HCEC 1CT (cell line): ENCODE results near the gene MTHFSD.

Experiments used
- DNase-seq: peaks from one replicate; pipeline ENCODE4 v3.0.0-alpha.2; 2017

The MTHFSD gene

DNA sequence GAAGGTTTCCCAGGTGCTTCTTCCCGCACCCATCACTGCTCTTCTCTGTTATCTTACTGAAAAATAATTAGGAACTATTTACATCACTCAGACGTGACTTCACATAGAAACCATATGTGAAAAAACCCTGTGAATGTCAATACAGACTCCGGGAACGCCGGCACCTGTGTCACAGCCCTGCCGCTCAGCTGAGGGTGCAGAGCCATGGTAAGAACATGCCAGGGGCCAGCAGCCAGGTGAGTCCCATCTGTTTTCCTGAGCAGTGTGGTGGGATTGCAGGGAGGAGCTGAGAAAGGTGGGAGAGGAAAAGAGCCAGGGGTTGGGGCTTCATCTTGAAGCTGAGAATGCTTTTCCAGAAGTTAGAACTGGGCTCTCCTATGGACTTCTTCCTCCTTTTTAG lies 31.0 kb downstream of the MTHFSD start:
- no peak for DNase-seq

DNA sequence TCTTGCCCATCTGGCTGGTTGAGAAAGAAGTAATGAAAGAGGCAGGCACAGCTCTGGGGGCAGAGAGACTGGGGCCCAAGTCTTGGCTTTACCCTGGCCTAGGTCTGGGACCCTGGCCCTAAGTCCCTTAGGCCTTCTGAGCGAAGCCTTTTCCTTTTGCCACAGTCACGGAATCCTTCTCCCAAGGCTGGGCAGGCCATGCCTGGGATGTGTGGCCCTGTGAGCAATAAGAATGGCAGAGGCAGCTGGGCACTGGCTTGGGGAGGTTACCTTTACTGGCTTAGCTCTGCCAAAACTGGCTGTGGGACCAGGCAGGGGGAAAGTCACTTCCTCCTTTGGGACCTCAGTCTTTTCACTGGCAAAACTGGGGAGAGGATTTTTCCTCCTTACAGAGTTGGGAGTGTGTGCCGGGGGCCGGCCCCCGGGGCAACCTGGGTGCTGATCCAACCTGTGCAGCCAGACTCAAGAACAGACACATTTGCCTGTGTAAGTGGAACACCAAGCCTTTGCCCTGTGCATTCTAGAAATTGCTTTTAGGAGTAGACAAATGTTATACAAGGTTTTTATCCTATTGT lies 31.8 kb downstream of the MTHFSD start:
- no peak for DNase-seq

- no peak for DNase-seq
Observed at GRCh38 chr16:86522634-86523033, 32.4 kb downstream of the MTHFSD start.

GRCh38 chr16:86521236-86522197 lies 33.5 kb downstream of the MTHFSD start:
- DNase-seq = no peak

- DNase-seq = no peak
Observed at GRCh38 chr16:86520317-86521210, 34.5 kb downstream of the MTHFSD start.

DNA sequence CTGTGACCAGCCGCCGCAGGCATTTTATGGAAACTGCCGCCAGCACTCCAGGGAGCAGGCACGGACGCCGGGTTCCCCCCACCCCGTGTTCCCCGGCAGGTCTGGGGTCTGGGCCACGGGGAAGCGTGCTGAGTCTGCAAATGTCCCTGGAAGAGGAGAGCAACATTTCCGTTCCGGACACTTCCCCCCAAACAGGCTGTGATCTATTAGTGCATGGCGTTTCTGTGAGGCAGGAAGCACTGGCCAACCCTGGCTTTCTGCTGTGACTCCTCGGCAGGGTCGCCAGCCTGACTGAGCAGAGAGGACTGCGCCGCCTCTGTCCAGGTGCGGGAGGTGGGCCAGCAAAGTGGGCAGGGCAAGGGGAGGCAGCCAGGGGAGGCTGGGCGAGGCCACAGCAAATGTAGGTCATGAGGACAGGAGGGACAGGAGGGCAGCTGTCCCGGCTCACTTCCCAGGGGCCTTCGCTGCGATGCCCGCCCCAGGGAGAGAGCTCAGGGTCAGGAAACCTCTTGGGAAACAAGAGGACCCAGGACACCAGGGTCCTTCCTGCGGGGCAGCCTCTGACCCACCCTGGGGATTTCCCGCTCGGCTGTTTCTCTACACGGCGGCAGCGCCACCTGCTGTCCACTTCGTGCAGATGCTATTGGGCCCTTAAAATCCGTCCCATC lies 35.3 kb downstream of the MTHFSD start:
- peak; percentile 28 for DNase-seq

GRCh38 chr16:86519007-86519648 lies 35.9 kb downstream of the MTHFSD start:
- DNase-seq = no peak

- DNase-seq = peak; percentile 82
Observed at GRCh38 chr16:86517652-86518258, 37.3 kb downstream of the MTHFSD start.

GRCh38 chr16:86517033-86517432 lies 38.0 kb downstream of the MTHFSD start:
- DNase-seq = no peak

DNA sequence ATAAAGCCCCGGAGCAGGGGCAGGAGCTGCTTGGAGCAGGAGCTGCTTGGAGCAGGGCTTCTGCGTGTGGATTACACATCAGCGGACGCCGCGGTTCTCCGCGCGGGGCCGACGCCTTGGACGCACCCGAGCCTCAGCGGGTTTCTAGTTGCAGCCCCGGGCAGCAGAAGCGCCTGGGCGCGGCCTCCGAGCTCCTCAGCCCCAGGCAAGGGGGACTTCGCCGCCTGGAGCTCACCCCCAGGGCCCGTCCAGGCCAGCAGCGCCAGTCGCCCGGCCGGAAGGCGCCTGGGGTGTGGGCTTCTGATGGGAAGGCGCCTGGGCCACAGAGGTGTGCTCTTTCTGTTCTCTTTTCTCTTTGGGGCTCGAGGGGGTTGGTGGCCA lies 38.4 kb downstream of the MTHFSD start:
- DNase-seq = peak; percentile 53

DNA sequence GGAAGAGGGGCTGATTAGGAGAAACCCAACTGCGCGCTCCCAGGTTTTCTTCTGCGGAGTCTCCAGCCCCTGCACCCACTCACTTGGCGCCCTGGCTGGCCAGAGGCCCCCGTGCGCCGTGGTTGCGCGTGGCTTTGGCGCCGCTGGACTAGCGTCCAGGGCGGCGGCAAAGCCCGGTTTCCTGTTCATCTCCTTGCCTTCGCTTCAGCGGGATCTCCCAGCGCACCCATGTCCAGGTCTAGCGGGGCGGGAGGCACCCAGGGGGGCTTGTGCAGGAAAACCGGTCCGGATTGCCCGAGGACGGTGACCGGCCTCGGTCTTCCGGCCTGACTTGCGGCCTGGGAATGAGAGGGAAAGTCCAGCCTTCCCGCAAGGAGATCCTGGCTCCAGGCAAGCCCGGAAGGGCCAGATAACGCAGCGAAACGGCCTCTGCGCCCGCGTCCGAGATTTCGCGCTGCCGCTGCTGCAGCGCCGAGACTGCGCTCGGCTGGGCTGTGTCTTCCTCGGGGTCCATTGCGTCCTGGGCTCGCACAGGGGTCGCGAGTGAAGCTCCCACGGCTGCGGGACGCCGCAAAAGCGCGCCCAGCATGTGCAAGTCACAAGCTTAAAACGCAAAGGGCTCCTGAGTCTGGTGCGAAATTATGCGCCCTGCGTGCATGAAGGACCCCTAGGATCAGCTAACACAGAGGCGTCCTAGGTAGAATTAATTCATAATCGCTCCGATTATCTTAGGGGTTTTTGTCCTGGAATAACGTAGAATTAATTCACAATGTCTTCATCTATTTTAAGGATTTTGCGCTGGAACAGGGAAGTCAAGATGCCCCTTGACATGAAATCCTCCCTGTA lies 39.0 kb downstream of the MTHFSD start:
- peak; percentile 60 for DNase-seq

- DNase-seq = no peak
Observed at GRCh38 chr16:86515413-86515776, 39.6 kb downstream of the MTHFSD start.

- no peak for DNase-seq
Observed at GRCh38 chr16:86514481-86515376, 40.3 kb downstream of the MTHFSD start.

DNA sequence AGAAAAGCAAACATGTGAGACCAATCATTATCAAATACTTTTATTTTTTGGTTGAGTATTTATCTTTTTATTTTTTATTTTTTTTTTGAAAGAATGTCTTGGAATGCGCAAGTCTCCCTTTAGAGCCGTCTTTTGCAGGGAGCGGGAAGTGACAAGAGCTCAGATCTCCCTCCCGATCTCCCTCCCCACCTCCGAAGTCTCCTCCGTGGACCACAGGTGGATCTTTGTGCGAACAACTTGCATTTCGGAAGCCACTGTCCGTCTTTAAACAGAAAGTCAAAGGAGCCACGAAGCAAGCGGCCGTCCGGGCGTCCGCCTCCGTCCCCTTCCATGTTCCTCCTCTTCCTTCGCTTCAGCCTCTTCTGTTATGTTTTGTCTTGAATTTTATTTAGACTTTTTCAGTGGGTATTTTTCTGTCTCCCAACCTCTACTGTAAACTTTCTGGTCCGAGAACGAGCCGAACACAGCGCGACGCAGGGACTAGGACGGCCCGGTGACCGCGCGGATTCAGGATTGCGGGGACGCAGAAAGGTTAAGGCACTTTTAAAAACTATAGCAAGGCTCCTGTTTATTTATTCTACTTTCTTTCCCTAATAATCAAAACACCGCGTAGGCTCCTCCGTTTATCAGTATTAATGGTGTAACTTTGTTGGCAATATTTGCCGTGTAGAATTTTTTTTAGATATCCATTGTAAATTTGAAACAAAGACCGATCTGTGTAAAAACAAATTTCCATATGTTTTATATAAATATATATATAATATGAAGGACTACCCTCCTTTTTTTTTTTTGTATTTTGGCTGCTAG lies 41.4 kb downstream of the MTHFSD start:
- DNase-seq = no peak

GRCh38 chr16:86512860-86513470 lies 42.1 kb downstream of the MTHFSD start:
- peak; percentile 48 for DNase-seq

- DNase-seq = no peak
Observed at GRCh38 chr16:86512301-86512859, 42.7 kb downstream of the MTHFSD start.

GRCh38 chr16:86511317-86512161 lies 43.5 kb downstream of the MTHFSD start:
- no peak for DNase-seq
